Stomach (tissue), 4 donors: ENCODE measurements around the gene DCAF5.

Experiments
- POLR2A ChIP-seq, 4 donors: fragments of 450-650 bp; IDR thresholded peaks; one replicate each; pipeline ENCODE4 v1.6.1; 2016; ENCODE audit warnings: antibody characterized with exemption in 4 of 4, control low read depth in 2 of 4, mild to moderate bottlenecking in 1 of 4, moderate library complexity in 1 of 4
- POLR2AphosphoS5 ChIP-seq, 3 donors: sonication (generic); formaldehyde crosslinking; IDR thresholded peaks; one replicate each; pipeline ENCODE4 v1.6.1; 2016; ENCODE audit warnings: antibody characterized with exemption in 3 of 3

DNA sequence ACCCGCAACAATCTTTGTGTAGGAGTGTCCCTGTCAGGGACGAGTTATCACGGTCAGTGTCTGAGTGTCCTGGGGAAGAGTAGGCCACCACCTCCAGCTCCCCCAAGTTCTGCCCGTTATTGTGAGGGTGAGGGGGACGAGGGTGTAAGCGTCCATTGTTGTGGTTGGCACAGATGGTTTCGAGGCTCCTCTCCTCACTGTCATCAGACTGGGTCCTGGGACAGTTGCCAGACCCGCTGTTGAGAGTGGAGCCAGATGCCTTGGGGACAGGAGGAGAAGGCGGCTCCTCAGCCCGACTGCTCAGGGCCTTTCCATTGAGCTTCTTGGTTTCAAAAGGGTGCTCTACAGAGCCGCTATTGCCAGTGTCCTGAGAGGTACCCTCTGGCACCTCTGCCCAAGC lies 98.9 kb downstream of the DCAF5 start:
- no peak for TF ChIP-seq POLR2AphosphoS5 (IDR thresholded peaks at IDR 0.05)
- TF ChIP-seq POLR2A (IDR thresholded peaks at IDR 0.05) = no peak
